ENCODE measurements around the gene ABITRAM.
A peak's percentile ranks its signal among the peaks of the same experiment; 100 is the strongest.
"Not testable (repeated sequence)": the region's sequence is repeated elsewhere in the genome, so short reads cannot be mapped to it uniquely, and the experiment has no call there.

Gene ABITRAM

DNA sequence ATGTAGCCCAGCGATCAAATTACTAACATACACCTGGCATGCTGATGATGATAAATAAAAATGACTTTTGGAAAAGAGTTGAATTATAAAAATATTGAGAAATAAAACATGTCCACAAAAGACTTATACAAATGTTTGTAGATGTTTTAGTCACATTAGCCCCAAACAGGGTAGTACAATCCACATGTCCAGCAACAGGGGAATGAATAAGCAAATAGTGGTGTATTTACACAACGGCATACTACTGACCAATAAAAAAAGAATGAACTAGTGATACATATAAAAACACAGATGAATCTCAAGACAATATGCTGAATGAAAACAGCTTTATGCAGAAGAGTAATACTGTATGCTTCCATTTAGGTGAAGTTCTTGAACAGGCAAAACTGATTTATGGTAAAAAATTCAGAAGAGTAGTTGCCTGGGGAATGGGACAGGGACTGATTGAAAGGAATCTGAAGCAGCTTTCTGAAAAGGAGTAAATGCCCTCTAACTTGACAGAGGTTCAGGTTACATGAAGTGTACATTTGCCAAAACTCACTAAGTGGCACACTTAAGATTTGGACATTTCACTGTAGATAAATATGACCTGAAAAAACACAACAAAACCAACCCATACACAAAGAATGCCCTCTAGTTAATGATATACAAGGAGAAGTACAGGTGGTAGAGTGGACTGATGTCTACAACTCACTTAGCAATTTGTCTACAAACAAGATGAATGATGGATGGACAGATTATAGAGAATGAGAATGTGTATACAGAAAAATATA, 36.7 kb upstream of the ABITRAM start:
- DNase-seq (ENCODE audit: low read depth) = peak; percentile 35
- H3K4me3 ChIP-seq (ENCODE audit: low read depth, low read length) = no peak overlapping the region

DNA sequence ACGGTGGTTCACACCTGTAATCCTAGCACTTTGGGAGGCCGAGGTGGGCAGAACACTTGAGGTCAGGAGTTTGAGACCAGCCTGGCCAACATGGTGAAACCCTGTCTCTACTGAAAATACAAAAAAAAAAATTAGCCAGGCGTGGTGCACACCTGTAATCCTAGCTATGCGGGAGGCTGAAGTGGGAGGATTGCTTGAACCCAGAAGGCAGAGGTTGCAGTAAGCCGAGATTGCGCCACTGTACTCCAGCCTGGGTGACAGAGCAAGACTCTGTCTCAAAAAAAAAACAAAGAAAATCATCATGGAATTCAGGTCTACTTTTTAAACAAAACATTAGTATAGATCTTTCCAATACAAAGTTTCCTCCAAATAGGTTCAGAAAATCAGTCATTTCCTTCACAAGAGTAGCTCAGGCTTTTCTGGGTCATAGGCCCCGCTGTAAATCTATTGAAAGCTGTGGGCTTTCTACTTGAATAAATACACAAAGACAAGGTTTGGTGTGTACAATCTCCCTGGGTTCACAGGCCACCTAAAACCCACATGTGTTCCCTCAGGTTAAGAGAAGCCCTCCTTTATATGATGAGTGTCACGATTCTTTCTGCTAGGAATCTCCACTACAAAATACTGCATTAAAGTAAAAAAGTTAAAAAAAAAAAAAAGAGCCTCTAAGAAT, 35.0 kb upstream of the ABITRAM start:
- DNase-seq (ENCODE audit: low read depth); H3K4me3 ChIP-seq (ENCODE audit: low read depth, low read length): not testable (repeated sequence)

More for the DNA sequence above, 36.7 kb upstream of the ABITRAM start:
- no peak for TF ChIP-seq CTCF (IDR thresholded peaks at IDR 0.05; ENCODE audit: control insufficient read depth, extremely low read depth, insufficient read depth)

GRCh38 chr9:108900176-108900575, 34.0 kb upstream of the ABITRAM start:
- no peak overlapping the region for H3K4me3 ChIP-seq (ENCODE audit: low read depth, low read length)
- no peak for TF ChIP-seq CTCF (IDR thresholded peaks at IDR 0.05; ENCODE audit: control insufficient read depth, extremely low read depth, insufficient read depth)
- no peak for DNase-seq (ENCODE audit: low read depth)

DNA sequence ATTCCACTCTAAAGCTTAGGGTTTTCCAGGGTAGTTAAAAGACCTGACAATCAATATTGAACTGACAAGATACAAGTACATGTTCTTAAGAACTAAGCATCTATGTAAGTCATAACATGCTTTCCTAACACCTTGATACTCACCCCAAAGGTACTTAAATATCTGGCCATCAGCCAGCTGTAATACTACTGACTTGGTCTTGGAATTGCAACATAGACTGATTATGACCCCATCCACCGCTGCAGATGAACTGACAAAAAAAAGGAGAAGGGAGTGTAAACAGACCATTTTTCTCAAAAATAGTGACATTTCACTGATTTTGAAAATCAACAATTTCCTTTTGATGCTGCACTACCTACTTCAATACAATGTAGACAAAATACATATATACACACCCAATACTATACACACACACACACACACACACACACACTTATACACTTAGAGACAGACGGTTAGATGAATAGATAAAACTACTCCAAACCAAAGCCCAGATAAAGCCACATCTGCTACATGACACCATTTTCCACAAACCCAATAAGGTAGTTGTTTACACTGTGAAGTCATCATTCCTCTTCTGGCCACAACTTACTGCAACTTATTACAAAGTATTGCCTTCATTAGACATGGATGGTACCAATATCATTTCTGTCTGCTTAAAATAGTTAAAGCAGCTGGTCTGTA, 30.6 kb upstream of the ABITRAM start:
- TF ChIP-seq CTCF (IDR thresholded peaks at IDR 0.05; ENCODE audit: control insufficient read depth, extremely low read depth, insufficient read depth) = no peak
- H3K4me3 ChIP-seq (ENCODE audit: low read depth, low read length) = no peak overlapping the region
- no peak for DNase-seq (ENCODE audit: low read depth)

- DNase-seq (ENCODE audit: low read depth) = no peak
- no peak for TF ChIP-seq CTCF (IDR thresholded peaks at IDR 0.05; ENCODE audit: control insufficient read depth, extremely low read depth, insufficient read depth)
- H3K4me3 ChIP-seq (ENCODE audit: low read depth, low read length) = no peak overlapping the region
Observed at GRCh38 chr9:108904161-108904560, 30.0 kb upstream of the ABITRAM start.

DNA sequence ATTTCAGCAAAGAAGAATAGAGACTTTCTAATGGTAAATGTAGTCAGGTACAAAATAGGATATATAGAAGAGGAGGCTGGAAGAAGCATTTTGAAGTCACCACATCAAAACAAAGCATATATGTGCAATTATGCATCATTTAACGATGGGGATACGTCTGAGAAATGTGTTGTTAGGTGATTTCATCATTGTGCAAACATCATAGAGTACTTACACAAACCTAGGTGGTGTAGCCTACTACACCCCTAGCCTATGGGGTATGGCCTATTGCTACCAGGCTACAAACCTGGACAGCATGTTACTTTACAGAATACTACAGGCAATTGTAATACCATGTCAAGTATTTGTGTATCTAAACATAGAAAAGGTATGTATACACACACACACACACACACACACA, 28.7 kb upstream of the ABITRAM start:
- no peak overlapping the region for H3K4me3 ChIP-seq (ENCODE audit: low read depth, low read length)
- DNase-seq (ENCODE audit: low read depth) = no peak
- no peak for TF ChIP-seq CTCF (IDR thresholded peaks at IDR 0.05; ENCODE audit: control insufficient read depth, extremely low read depth, insufficient read depth)

DNA sequence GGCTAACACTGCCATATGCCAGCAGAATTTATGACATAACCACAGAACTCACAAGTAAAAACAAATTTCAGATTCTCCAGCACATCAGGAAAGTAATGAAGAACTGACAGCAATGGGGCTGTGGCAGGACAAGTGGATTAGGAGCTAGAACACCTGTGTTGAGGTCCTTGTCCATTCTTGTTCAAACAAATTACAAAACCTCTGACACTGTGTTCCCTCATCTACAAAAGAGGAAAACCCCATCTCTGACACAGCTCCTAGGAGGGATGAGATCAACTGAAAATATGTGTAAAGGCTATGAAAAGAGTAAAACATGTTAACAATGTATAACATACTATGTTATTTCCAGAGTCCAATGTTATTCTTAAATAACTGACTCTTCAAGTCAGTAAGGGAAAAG, 23.8 kb upstream of the ABITRAM start:
- H3K4me3 ChIP-seq (ENCODE audit: low read depth, low read length) = no peak overlapping the region

More for the DNA sequence above, 23.8 kb upstream of the ABITRAM start:
- DNase-seq (ENCODE audit: low read depth) = no peak
- TF ChIP-seq CTCF (IDR thresholded peaks at IDR 0.05; ENCODE audit: control insufficient read depth, extremely low read depth, insufficient read depth) = no peak
